ENCODE results near the gene ERN1. TPM values are rescaled to one million over a fixed set of nuclear protein-coding genes. Genes with fewer than 3 reads are reported as not detected.

ERN1 gene
- total RNA-seq, 1 donor from 2014 or later: 12.1 TPM

DNA sequence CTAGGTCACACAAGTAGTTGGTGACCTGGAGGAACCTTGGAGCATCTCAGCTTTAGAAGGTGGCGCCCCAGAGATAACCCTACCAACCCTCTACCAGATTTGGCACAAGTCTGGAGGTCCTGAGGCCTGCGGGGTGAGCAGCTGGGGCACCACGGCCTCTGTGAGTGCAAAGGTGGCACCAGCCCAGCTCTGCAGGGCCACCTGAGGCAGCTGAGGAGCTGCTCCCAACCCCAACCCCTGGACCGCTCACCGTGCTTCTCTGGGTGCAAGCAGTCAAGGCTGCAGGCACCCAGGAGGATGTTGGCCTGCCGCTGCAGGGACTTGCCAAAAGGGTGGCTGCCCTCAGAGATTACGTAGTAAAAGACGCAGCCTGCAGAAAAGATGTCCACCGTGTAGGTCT is 81.1 kb downstream of the ERN1 start:
- Mint-ChIP-seq H3K27ac (no peak overlapping the region), H3K27me3 (no peaks in the 10 kb centered on the region), H3K4me3 (no peak overlapping the region), H3K36me3 (peaks cover 13% of the 10 kb centered on the region), H3K4me1 (ENCODE audit: unreplicated experiment) (no peaks in the 10 kb centered on the region), H3K9me3 (no peaks in the 10 kb centered on the region)
- DNase-seq (ENCODE audit: extremely low spot score, unreplicated experiment): no peak
- TF ChIP-seq, protein P1, sequence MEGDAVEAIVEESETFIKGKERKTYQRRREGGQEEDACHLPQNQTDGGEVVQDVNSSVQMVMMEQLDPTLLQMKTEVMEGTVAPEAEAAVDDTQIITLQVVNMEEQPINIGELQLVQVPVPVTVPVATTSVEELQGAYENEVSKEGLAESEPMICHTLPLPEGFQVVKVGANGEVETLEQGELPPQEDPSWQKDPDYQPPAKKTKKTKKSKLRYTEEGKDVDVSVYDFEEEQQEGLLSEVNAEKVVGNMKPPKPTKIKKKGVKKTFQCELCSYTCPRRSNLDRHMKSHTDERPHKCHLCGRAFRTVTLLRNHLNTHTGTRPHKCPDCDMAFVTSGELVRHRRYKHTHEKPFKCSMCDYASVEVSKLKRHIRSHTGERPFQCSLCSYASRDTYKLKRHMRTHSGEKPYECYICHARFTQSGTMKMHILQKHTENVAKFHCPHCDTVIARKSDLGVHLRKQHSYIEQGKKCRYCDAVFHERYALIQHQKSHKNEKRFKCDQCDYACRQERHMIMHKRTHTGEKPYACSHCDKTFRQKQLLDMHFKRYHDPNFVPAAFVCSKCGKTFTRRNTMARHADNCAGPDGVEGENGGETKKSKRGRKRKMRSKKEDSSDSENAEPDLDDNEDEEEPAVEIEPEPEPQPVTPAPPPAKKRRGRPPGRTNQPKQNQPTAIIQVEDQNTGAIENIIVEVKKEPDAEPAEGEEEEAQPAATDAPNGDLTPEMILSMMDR (conservative IDR thresholded peaks at IDR 0.05): no peak

DNA sequence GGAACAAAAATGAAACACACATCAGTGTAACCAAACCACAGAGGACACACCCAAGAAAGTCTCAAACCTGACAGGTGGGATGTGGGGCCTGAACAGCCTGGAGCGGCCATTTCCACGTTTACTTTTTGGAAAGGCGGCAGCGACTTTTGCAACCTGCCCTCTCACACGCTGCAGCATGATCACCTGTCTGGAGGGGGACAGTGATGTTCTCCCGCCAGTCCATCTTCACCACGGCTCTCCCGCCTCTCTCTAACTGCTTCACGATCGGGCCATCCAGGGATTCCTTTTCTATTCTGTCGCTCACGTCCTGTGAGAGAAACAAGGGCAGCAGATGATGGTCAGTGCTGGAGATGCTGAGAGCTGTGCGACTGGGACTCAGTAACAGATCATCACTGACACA is 84.8 kb downstream of the ERN1 start:
- no peaks in the 10 kb centered on the region for H3K9me3 Mint-ChIP-seq

DNA sequence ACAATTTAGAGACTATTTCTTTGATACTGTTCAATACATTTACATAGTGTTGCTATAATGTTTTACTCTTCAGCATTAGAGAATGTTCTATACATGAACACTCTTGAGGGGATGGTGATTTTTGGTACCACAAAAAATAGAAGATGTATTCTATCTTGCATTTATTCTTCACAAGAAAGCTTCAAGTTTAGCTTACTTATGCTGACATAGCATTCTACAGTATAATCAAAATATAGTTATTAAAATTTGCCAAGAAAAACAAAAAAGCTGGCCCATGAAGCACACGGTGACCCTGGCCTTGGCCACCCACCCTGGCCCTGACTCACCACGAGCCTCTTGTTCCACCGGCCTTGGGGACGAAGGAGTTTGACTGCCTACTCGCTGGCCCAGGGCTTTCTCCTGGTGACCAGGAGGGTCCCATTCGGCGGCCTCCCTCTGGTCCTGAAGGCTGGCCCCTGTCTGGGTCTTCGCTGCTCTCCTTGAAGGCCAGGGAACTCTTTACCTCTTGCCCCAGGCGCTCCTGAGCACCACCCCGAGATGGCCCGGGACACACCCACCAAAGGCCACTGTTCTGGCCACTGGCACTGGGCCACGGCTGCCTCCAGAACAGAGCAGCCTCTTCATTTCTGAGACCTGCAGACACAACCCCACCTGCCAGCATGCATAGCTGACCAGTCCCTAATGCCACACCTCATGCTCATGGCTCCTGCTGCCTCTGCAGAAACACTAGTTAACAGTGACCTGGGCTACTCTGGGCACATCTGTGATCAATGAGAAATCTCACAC is 87.1 kb downstream of the ERN1 start:
- H3K36me3 Mint-ChIP-seq: peaks cover 13% of the 10 kb centered on the region
- no peak overlapping the region for H3K27ac Mint-ChIP-seq
- no peak overlapping the region for H3K4me3 Mint-ChIP-seq
- H3K9me3 Mint-ChIP-seq: no peaks in the 10 kb centered on the region
- TF ChIP-seq, protein P1 (conservative IDR thresholded peaks at IDR 0.05): no peak
- H3K27me3 Mint-ChIP-seq: no peaks in the 10 kb centered on the region
- H3K4me1 Mint-ChIP-seq (ENCODE audit: unreplicated experiment): no peaks in the 10 kb centered on the region
- no peak for DNase-seq (ENCODE audit: extremely low spot score, unreplicated experiment)

More for the DNA sequence above, 84.8 kb downstream of the ERN1 start:
- Mint-ChIP-seq H3K27ac (no peak overlapping the region), H3K4me3 (no peak overlapping the region), H3K27me3 (no peaks in the 10 kb centered on the region), H3K4me1 (ENCODE audit: unreplicated experiment) (no peaks in the 10 kb centered on the region), H3K36me3 (peaks cover 10% of the 10 kb centered on the region)
- TF ChIP-seq, protein P1 (conservative IDR thresholded peaks at IDR 0.05): no peak
- no peak for DNase-seq (ENCODE audit: extremely low spot score, unreplicated experiment)

DNA sequence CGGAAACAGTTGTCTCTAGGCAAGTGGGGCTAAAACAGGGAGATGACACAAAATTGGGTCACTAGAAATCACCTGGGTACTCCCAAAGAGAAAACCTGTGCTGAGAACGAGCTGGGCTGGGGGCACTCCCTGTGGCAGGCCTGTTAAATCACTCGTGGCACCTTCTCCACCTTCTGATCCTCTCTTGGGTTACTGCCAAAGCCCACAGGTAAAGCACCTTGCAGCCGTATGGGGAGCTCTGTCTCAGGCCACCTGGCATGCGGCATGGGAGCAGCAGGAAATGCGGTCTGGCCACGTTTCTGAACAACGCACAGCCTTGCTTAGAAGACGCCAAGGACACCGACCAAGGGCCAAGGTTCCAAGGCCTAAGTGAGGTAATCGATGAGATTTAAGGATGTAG is 88.0 kb downstream of the ERN1 start:
- H3K27me3 Mint-ChIP-seq: no peaks in the 10 kb centered on the region
- TF ChIP-seq, protein P1 (conservative IDR thresholded peaks at IDR 0.05): no peak
- H3K4me3 Mint-ChIP-seq: no peak overlapping the region
- DNase-seq (ENCODE audit: extremely low spot score, unreplicated experiment): no peak
- H3K27ac Mint-ChIP-seq: no peak overlapping the region
- peaks cover 13% of the 10 kb centered on the region for H3K36me3 Mint-ChIP-seq
- no peaks in the 10 kb centered on the region for H3K4me1 Mint-ChIP-seq (ENCODE audit: unreplicated experiment)
- H3K9me3 Mint-ChIP-seq: no peaks in the 10 kb centered on the region

DNA sequence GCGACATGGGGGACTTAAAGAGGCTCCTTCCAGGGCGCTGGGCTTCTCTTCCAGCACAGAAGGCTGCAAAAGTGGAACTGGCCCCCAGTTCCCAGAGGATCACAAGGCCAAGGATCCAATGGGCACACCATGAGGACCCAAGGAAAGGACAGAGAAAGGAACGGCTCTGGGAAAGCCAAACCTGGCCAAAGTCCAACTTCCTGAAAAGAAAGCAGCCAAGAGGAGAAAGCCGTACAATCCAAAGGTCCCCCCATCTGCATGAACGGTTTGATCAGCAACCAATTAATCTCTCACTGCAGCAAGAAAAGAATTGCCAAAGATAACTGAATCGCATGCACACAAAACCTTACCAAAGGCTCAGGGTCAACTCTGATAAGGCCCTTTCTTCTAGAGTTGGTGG is 89.7 kb downstream of the ERN1 start:
- TF ChIP-seq, protein P1 (conservative IDR thresholded peaks at IDR 0.05): no peak

More for the DNA sequence above, 89.7 kb downstream of the ERN1 start:
- Mint-ChIP-seq H3K27ac (no peak overlapping the region), H3K27me3 (no peaks in the 10 kb centered on the region), H3K9me3 (no peaks in the 10 kb centered on the region), H3K36me3 (peaks cover 13% of the 10 kb centered on the region), H3K4me3 (no peak overlapping the region), H3K4me1 (ENCODE audit: unreplicated experiment) (no peaks in the 10 kb centered on the region)
- DNase-seq (ENCODE audit: extremely low spot score, unreplicated experiment): no peak

Measured in type B pancreatic cell (in vitro differentiated cells).